KG1 (cell line): ENCODE data around the gene SNCG.
"Not testable (repeated sequence)": the region's sequence is repeated elsewhere in the genome, so short reads cannot be mapped to it uniquely, and the experiment has no call there.

ENCODE experiments used
- DNase-seq: peaks from one replicate; lab custom pipeline; 2025; lab: John Stamatoyannopoulos, UW

The SNCG gene

DNA sequence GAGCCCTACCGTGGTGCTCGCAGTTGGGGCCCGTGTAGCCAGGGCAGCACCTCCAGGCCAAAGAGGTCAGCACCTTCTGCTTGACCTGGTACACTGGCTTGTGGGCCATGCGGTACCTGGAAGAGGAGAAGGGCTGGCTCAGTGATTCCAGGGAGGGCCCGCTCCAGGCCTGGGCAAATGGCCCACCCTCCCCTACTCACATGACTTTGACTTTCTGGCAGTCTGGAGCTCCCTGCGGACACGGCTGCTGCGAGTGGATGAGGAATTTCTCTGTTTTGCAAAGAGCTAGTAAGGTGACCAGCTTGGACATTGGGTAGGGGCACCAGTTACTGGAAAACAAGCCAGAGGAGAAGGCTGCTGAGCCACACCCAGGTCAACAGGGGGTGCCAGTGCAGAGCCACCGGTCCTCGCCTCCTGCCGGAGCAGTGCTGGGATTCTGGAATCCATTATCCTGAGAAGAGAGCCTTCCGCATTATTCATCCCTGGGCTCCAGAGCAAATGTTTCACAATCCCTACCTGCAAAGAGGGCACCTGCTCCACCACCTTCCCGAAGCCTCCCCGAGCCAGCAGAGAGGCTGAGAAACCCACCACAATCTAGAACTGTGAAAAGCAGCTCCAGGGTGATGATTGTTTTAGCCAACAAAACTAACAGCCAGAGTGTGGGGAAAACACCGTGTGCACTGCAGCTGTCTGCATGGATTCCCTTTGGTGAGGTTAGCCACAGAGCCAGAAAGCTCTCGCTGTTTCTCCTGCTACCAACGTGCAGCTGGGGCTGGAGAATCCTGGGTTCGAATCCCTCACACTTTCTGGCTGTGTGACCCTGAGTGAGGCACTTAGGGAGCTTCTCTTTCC is 12.8 kb upstream of the SNCG start:
- DNase-seq, result no peak

GRCh38 chr10:86946213-86947155 is 11.9 kb upstream of the SNCG start:
- no peak for DNase-seq

DNA sequence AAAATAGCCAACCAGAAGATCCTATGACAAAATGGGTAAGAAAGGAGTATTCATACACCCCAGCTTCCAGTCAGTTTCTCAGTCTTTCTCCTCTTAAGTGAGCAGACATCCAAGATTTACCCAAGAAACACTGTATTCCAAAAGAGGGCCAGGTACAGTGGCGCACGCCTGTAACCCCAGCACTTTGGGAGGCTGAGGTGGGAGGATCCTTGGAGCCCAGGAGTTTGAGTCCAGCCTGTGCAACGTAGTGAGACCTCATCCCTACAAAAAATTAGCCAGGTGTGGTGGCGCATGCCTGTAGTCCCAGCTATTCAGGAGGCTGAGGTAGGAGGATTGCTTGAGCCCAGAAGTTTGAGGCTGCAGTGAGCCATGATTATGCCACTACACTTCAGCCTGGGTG is 10.6 kb upstream of the SNCG start:
- DNase-seq, result not testable (repeated sequence)

DNA sequence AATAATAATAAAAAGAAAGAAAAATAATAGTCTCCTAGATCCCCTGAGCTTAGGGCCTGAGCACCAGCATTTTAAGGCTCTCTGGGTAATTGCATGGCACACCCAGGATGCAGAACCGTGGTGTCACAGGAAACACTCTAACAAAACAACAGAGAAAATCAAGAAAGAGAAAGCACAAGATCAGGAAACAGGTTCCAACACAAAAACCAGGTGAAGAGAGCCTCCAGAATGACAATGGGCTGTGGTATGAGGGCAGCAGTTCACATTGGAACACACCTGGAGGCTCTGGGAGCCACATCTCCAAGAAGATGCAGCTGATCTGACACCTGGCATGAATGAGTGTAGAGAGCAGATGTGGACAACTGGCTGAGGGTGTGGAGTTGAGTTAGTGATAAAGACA is 8.1 kb upstream of the SNCG start:
- DNase-seq, result no peak

DNA sequence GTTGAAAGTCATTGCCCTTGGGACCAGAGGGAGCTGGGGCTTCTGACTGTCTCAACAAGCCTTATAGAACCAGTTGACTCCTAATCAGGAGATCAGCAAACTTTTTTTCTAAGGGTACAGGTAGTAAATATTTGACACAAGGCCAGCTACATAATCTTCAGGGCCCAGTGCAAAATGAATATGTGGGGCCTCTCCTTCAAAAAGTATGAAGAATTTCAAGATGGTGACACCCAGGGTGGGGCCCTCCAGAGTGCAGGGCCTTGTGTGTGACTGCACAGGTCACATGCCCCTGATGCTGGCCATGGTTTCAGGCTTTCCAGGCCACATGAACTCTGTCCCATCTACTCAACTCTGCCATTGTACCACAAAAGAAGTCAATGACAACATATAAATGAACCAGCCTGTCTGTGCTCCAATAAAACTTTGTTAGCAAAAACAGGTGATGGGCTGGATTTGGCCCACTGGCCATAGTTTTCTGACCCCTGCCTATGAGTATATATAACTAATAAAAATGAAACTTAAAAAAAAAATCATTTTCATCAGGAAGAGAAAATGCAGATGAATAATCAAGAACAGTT is 7.1 kb upstream of the SNCG start:
- DNase-seq, result no peak

DNA sequence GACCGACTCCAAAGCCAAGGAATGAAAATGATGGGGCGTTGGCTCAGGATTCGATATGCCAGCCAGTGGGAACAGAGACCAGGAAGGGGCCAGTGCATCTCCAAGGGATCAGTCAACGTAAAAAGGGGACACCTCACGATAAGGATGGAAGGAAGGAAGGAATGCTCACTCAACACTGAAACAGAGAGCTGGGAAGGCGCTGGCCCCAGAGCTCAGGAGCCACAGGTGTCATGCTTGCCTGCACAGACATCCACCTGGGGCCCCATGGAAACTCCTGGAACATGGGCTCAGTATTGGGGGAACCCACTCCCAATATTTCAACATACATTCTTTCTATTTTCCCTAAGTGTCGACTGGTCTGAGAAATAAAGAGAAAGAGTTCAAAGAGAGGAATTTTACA is 6.3 kb upstream of the SNCG start:
- DNase-seq, result no peak

- not testable (repeated sequence) for DNase-seq
Observed at GRCh38 chr10:86952697-86953096, 5.7 kb upstream of the SNCG start.

GRCh38 chr10:86953747-86954680 is 4.4 kb upstream of the SNCG start:
- DNase-seq, result no peak

DNA sequence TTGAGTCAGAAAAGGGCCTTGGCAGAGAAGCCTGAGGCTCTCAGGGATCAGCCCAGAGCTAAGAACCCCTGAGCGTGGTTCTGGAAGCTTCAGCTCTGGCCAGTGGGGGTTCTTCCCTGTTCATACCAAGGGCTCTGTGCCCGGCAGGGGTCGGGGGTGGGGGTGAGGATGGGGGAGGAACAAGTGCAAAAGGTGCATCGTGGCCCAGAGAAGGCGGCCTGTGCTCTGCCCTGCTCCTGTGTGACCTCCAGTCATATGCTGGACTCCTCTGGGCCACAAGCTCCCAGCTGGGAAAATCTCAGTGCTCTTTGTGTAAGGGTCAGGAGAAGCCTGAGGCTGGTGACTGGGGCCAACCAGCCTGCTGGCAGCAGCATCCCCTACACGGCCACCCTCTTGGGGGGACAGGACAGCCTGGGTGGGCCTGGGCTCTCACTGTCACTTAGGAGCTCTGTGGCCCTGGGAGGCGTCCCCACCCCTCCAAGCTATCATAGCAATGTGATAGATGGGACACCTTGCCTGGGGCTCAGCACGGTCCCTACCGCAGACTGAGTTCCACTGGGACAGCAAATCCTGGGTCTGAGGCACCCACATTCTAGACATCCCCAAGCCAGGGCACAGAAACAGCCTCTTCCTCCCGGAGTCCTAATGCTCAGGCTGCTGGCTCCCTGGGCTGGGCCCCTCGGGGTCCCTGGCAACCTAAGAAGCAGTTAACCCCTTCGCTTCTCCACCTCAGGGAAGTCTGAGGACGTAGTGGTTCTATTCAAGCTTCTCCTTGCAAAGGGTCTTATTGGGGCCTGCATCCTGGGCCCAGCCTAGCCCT is 3.5 kb upstream of the SNCG start:
- no peak for DNase-seq

- no peak for DNase-seq
Observed at GRCh38 chr10:86955501-86956194, 2.8 kb upstream of the SNCG start.

DNA sequence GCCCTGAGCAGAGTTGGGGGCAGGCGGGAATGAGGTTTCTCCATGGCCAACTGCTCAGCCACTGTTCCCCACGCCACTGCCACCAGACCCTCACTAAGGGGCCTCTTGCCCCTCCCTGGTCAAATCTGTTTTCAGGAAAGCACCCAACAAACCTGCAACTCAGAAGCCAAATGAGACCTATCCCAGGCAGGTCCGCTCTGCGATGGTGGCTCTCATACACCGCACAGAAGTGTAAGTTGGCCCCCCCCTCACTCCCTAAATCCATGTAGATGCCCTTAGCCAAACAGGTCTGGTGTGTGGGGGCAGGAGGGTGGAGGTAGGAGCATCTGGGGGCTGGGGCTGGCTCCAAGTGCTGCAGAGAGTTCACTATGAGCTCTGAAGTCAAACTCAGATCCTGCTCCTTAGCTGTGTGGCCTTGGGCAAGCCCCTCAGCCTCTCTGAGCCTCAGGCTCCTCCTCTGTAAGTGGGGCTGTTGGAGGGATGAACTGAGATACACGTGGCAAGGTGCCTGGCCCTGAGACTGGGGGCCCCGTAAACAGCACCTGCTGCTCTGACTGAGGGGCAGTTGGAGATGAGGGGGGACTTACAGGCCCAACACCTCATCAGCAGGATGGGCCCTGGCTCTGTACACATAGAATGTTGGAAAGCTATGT is 2.1 kb upstream of the SNCG start:
- no peak for DNase-seq

DNA sequence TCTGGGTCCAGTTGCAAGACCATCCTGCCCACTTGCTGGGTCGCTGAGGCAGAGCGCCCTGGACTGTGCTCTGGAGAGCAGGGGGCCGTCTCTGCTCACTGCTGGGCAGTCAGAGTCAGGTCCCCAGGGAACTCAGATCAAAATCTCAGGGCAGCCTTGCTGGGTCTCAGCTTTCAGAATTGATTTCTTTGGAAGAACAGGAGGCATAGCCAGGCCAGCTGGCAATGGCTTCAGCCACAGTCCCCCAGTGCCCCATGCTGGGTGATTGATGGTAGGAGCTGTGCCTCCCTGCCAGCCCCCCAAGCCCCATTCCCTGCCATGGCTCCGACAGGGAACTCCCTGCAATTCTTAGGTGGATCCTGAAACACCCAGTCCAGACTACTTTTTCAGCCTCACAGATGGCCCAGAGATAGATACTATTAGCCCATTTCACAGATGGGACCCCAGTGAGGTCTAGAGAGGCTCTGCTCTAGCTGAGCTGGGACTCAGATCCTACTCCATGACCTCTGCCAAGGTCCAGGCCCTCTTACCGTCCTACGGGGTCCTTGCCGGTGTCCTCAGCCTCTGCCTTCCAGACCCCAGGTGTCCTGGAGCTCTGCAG is 1.5 kb upstream of the SNCG start:
- no peak for DNase-seq

DNA sequence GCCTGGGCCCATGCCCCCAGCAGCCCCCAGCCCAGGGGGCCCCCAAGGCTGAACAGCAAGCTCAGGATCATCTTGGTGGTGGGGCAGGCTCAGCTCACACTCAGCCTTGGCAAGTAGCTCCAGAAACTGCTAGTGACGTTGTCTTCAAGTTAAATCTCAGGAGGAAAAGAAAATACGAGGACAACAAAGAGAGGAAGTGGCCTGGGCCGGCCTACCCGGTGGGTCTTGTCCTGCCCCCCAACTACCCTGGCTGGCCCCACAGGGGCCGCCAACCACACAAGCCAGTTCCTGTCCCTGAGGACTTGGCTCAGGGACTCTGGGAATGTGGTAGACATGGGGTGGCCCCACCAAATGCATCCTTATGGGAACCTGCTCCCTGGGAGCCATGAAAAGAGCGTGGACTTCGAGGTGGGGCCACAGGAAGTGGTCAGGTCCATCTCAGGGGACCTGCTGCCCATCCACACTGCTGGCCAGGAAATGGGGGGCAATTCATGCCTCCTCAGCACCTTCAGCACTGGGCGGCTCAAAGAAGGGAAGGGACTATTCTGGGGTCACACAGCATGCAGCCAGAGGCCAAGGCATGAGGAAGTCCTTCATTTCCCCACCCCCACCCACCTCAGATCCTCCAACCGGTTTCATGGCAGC is 806 bp upstream of the SNCG start, which contains the start of gene MMRN2:
TSS of gene MMRN2 (minus strand) at position 145 of the 645 bp plus-strand sequence. CDS start at position 71, 74 bp downstream.
- DNase-seq, result no peak

- DNase-seq, result no peak
Observed at GRCh38 chr10:86958901-86959736, 720 bp downstream of the SNCG start.

GRCh38 chr10:86959737-86960002 is 1.3 kb downstream of the SNCG start:
- no peak for DNase-seq

GRCh38 chr10:86960003-86960862 is 1.8 kb downstream of the SNCG start:
- peak; percentile 14 for DNase-seq
